ENCODE results near the gene TTC9B. TPM values are rescaled to one million over a fixed set of nuclear protein-coding genes. Genes with fewer than 3 reads are reported as not detected.

Gene TTC9B
- total and polyA plus RNA-seq, 2 experiments from 2014 or later: not detected

- Histone ChIP-seq H3K4me2 (ENCODE audit: unreplicated experiment) (no peak overlapping the region), H3K79me2 (ENCODE audit: insufficient read depth) (peaks cover 54% of the 10 kb centered on the region), H3K9me2 (ENCODE audit: insufficient read depth) (no peaks in the 10 kb centered on the region), H2AFZ (no peak overlapping the region), H3K4me3 (no peak overlapping the region), H3K9me3 (ENCODE audit: low read depth) (no peaks in the 10 kb centered on the region), H3K36me3 (ENCODE audit: low read depth) (peaks cover 10% of the 10 kb centered on the region; the same call in 1 of the 2 replicates), H4K20me1 (ENCODE audit: insufficient read depth) (no peaks in the 10 kb centered on the region), H3K4me1 (ENCODE audit: insufficient read depth) (no peaks in the 10 kb centered on the region), H3F3A (ENCODE audit: insufficient read depth) (no peaks in the 10 kb centered on the region), H3K27ac (no peak overlapping the region), H3K27me3 (replicated peaks; ENCODE audit: insufficient read depth) (no peaks in the 10 kb centered on the region), H3K9ac (no peak overlapping the region)
- TF ChIP-seq EZH2phosphoT487 (IDR thresholded peaks at IDR 0.05; ENCODE audit: insufficient read depth, low read depth): no peak
- no peak for TF ChIP-seq EZH2 (IDR thresholded peaks at IDR 0.05; ENCODE audit: insufficient read depth, poor library complexity, severe bottlenecking)
- in situ Hi-C loops (cut with MboI): no loop called here
- no peak for DNase-seq
- 98 to 100% methylated on average over 2 of the region's 2 CpGs for WGBS, 2 experiments (ENCODE audit: low coverage in 1 of 2, low lambda C conversion rate in 2 of 2, missing lambda C conversion rate in 2 of 2)
Observed at GRCh38 chr19:40243181-40243580, 25.0 kb upstream of the TTC9B start.

- H3F3A ChIP-seq (ENCODE audit: insufficient read depth): no peaks in the 10 kb centered on the region
- 86 to 96% methylated on average over 12 of the region's 12 CpGs for WGBS, 2 experiments (ENCODE audit: low coverage in 1 of 2, low lambda C conversion rate in 2 of 2, missing lambda C conversion rate in 2 of 2)
- H3K79me2 ChIP-seq (ENCODE audit: insufficient read depth): peaks cover 47% of the 10 kb centered on the region
- H2AFZ ChIP-seq: no peak overlapping the region
- H3K4me1 ChIP-seq (ENCODE audit: insufficient read depth): no peaks in the 10 kb centered on the region
- in situ Hi-C loops (cut with MboI): no loop called here
- no peak for DNase-seq
- no peak overlapping the region for H3K4me2 ChIP-seq (ENCODE audit: unreplicated experiment)
- H3K9me2 ChIP-seq (ENCODE audit: insufficient read depth): no peaks in the 10 kb centered on the region
- no peaks in the 10 kb centered on the region for H3K9me3 ChIP-seq (ENCODE audit: low read depth)
- peaks cover 10% of the 10 kb centered on the region; the same call in 1 of the 2 replicates for H3K36me3 ChIP-seq (ENCODE audit: low read depth)
- H4K20me1 ChIP-seq (ENCODE audit: insufficient read depth): no peaks in the 10 kb centered on the region
- no peak overlapping the region for H3K9ac ChIP-seq
- TF ChIP-seq EZH2 (IDR thresholded peaks at IDR 0.05; ENCODE audit: insufficient read depth, poor library complexity, severe bottlenecking) (no peak), EZH2phosphoT487 (IDR thresholded peaks at IDR 0.05; ENCODE audit: insufficient read depth, low read depth) (no peak)
- H3K27ac ChIP-seq: no peak overlapping the region
- H3K4me3 ChIP-seq: no peak overlapping the region
- H3K27me3 ChIP-seq (replicated peaks; ENCODE audit: insufficient read depth): no peaks in the 10 kb centered on the region
Observed at GRCh38 chr19:40242480-40242879, 24.3 kb upstream of the TTC9B start.

- Histone ChIP-seq H3F3A (ENCODE audit: insufficient read depth) (no peaks in the 10 kb centered on the region), H3K9me2 (ENCODE audit: insufficient read depth) (no peaks in the 10 kb centered on the region), H3K4me2 (ENCODE audit: unreplicated experiment) (no peak overlapping the region), H3K27ac (no peak overlapping the region), H3K36me3 (ENCODE audit: low read depth) (peaks cover 10% of the 10 kb centered on the region; the same call in 1 of the 2 replicates), H2AFZ (no peak overlapping the region), H3K4me1 (ENCODE audit: insufficient read depth) (no peaks in the 10 kb centered on the region), H3K27me3 (replicated peaks; ENCODE audit: insufficient read depth) (no peaks in the 10 kb centered on the region), H3K9ac (no peak overlapping the region), H3K9me3 (ENCODE audit: low read depth) (no peaks in the 10 kb centered on the region), H3K79me2 (ENCODE audit: insufficient read depth) (peaks cover 41% of the 10 kb centered on the region), H3K4me3 (no peak overlapping the region), H4K20me1 (ENCODE audit: insufficient read depth) (no peaks in the 10 kb centered on the region)
- 90 to 92% methylated on average over 21 of the region's 21 CpGs for WGBS, 2 experiments (ENCODE audit: low coverage in 1 of 2, low lambda C conversion rate in 2 of 2, missing lambda C conversion rate in 2 of 2)
- TF ChIP-seq EZH2 (IDR thresholded peaks at IDR 0.05; ENCODE audit: insufficient read depth, poor library complexity, severe bottlenecking): no peak
- no peak for TF ChIP-seq EZH2phosphoT487 (IDR thresholded peaks at IDR 0.05; ENCODE audit: insufficient read depth, low read depth)
- no peak for DNase-seq
- in situ Hi-C loops (cut with MboI): no loop called here
Observed at GRCh38 chr19:40241809-40242384, 23.7 kb upstream of the TTC9B start.

GRCh38 chr19:40241125-40241808 is 23.1 kb upstream of the TTC9B start:
- Histone ChIP-seq H3K9me3 (ENCODE audit: low read depth) (no peaks in the 10 kb centered on the region), H3K27me3 (replicated peaks; ENCODE audit: insufficient read depth) (no peaks in the 10 kb centered on the region), H3K4me3 (no peak overlapping the region), H3K36me3 (ENCODE audit: low read depth) (peaks cover 10% of the 10 kb centered on the region; the same call in 1 of the 2 replicates), H2AFZ (no peak overlapping the region), H3K4me1 (ENCODE audit: insufficient read depth) (no peaks in the 10 kb centered on the region), H3K9me2 (ENCODE audit: insufficient read depth) (no peaks in the 10 kb centered on the region), H3K9ac (no peak overlapping the region), H3F3A (ENCODE audit: insufficient read depth) (no peaks in the 10 kb centered on the region), H3K4me2 (ENCODE audit: unreplicated experiment) (no peak overlapping the region), H3K79me2 (ENCODE audit: insufficient read depth) (peaks cover 36% of the 10 kb centered on the region), H4K20me1 (ENCODE audit: insufficient read depth) (no peaks in the 10 kb centered on the region), H3K27ac (no peak overlapping the region)
- in situ Hi-C loops (cut with MboI): no loop called here
- DNase-seq: no peak
- no peak for TF ChIP-seq EZH2 (IDR thresholded peaks at IDR 0.05; ENCODE audit: insufficient read depth, poor library complexity, severe bottlenecking)
- TF ChIP-seq EZH2phosphoT487 (IDR thresholded peaks at IDR 0.05; ENCODE audit: insufficient read depth, low read depth): no peak
- 85 to 90% methylated on average over 12 of the region's 12 CpGs for WGBS, 2 experiments (ENCODE audit: low coverage in 1 of 2, low lambda C conversion rate in 2 of 2, missing lambda C conversion rate in 2 of 2)
